HL-60/S4 (cell line): ENCODE data around the gene MPPED2.

ENCODE experiments used
- in situ Hi-C: fragments of 300-500 bp; cut with MboI; formaldehyde crosslinking; loops from 2 replicates; pipeline ENCODE4 v1.14.3; 2022; ENCODE audit warnings: low sequenced_read_pairs

Gene MPPED2

DNA sequence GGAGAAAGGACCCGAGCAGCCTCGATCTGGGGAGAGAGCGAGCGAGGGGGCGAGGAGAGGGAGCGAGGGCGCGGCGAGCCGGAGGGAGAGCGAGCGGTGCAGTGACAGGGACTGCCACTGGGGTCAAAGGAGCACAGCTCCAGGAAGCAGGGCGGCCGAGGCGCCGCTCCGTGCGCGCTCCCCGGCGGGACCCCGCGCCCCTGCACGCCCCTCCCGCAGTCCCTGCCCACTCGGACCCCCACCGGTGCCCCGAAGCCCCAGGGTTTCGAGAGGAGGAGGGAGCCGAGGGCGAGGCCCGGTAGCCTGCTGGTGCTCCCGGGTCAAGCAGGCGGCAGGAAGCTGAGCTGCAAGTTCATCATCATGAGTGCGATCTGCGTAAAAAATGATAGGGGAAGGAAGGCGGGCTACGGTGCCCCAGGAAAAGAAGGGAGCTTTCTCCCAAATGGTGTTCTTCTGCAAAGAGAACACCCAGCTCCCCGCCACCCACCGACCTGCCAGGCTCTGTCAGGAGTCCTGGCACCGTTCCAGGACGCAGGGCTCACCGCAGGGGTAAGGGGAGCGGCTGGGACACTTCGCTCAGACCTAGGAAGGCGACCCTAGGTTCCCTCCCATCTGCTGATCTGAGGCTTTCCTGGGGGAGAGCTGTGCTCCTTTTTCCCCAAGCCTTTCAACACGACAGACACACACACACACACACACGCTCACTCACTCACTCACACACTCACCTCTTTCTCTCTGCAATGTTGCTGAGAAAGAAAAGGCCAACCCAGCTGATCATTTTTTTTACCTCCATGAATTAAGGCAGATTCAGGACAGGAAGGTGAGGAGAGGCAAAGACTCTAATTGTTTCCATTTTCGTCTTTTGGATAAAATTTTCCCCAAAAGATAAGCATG lies at the start of gene MPPED2:
TSS of gene MPPED2 (minus strand) at position 103 of the 894 bp plus-strand sequence. CDS start 5,980 bp downstream, outside the sequence.
- in situ Hi-C loops, result no loop called here

GRCh38 chr11:30635401-30635989 lies 49.3 kb upstream of the MPPED2 start:
- in situ Hi-C loops, result no loop called here

- in situ Hi-C loops, result no loop called here
These were observed 45.0 kb upstream of the MPPED2 start for GRCh38 chr11:30631148-30631547.

- in situ Hi-C loops, result no loop called here
These were observed 33.6 kb upstream of the MPPED2 start for GRCh38 chr11:30619767-30620166.

DNA sequence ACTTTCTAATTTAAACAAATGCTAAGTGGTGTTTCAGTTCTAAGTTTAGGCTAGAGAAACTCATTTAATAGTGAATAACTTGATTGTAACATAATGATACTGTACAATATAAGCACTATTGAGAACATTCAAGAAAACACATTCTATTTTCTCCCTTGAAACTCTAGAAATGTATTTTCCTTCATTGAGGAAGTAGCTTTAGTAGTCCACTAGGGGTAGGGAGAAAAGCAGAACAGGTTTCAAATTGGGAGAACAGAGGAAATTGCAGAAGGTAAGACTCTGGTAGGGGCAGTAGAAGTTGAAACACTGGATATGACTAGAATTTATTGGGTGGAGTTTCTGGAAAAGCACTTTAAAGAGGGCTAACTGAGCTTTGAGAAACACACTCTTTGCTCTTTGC lies 31.6 kb upstream of the MPPED2 start:
- in situ Hi-C loops, result no loop called here

- in situ Hi-C loops, result no loop called here
These were observed 24.5 kb upstream of the MPPED2 start for GRCh38 chr11:30610628-30611027.

- in situ Hi-C loops, result no loop called here
These were observed 22.4 kb upstream of the MPPED2 start for GRCh38 chr11:30608534-30608933.

DNA sequence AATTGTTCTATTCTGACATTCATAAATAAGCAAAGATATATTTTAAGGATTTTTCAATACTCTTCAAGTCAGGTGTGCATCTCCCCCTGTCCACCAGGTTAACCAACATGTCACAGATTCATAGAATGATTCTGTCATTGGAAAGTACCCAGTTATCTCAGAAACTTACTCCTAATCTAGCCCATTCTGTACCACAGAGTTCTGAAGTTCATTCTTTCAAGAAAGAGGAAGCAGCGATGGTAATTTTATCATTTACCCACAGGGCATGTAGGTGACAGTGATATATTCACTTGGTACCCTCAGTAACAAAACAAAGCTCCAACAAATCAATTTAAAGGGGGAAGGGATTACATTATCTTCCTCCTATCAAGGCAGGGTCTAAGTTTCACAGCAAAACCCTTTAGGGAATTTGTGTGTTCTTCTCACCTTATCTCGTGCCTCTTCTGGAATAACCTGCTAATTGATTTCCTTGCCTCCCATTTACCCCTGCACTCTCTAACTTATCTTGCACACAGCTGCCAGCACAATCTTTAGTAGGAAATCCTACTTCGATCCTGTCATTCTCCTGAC lies 19.0 kb upstream of the MPPED2 start:
- in situ Hi-C loops, result no loop called here

DNA sequence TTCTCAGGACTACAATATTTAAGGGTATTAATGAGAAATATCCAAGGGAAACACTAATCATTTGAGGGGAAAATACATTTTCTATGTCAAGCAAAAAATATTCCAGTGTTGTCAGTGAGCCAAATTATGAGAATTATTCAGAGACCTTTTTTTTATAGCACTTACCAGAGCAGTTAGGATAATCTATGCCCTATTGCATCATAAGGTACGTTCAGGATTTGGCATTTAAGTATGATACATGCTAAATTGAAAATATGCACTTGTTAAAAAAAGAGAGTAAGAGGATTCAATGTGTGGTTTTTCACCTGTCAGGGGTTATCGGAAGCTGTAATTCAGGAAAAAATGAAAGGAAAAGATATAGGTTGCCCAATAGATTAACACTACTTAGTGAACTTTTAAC lies 17.2 kb upstream of the MPPED2 start:
- in situ Hi-C loops, result no loop called here

DNA sequence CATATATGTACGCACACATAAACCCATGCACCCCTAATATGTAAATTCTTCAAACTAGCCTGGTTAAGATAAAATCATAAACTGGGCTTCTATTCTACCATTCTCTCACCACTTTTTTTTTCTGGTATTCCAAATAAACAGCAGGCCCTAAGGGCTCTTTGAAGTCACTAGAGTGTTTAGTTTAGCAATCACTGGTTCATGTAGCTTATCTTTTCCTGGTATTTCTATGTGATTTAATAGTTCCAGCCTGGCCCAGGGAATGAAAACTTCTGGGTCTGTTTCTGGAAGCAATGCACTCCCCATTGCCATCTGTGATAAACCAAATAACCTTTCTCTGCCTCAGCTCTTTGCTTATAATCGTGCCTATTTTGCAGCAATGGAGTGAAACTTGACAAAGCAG lies 10.7 kb upstream of the MPPED2 start:
- in situ Hi-C loops, result no loop called here

DNA sequence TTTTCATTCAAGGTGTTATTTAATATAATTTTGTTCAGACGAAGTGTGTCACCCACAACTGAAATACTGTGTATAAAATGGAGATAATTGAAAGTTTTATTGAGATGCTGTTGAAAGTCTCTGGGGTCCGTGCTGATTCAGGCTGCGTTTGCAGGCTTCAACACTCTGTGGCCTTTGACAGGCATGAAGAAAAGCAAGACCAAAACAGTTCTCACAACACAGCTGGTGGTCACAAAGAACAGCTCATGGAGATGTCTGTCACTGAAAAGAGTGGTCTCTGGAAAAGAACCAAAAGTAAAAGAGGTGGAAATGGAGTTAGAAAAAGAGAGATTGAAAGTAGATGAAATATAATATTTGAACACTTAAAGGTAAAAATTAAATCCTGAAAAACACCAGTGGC lies 9.8 kb upstream of the MPPED2 start:
- in situ Hi-C loops, result no loop called here

DNA sequence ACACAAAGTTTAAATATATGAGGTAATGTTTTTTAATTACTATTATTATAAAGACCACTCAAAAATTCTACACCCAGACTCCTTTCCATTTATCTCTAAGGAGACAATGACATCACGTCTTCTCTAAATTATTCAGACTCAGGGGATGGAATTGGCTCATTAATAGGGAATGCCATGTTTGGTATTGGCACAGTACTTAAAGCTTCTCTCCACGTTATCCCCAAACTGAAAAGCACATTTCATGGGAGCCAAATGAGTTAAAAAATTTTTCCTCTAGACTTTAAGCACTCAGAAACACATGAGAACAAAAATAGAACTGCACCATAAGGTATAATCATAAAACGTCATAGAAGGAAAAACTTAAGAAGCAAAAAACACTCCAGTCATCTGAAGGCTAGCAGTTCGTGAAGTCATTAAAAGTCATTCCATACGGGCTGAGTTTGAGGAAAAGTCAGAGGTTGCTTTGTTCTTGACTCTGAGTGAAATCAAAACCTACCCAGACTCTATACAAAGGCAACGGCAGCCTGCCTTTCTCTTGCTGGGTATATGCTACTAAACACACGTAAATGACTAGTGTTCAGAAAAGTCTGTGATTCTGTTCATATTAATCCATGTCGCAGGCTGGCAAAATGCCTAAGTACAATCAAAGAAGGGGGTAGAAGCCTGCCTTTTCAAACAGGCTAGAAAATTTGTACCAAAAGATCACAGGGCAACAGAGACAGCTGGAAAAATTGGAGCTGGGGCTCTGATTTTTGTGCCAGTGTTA lies 8.7 kb upstream of the MPPED2 start:
- in situ Hi-C loops, result no loop called here

DNA sequence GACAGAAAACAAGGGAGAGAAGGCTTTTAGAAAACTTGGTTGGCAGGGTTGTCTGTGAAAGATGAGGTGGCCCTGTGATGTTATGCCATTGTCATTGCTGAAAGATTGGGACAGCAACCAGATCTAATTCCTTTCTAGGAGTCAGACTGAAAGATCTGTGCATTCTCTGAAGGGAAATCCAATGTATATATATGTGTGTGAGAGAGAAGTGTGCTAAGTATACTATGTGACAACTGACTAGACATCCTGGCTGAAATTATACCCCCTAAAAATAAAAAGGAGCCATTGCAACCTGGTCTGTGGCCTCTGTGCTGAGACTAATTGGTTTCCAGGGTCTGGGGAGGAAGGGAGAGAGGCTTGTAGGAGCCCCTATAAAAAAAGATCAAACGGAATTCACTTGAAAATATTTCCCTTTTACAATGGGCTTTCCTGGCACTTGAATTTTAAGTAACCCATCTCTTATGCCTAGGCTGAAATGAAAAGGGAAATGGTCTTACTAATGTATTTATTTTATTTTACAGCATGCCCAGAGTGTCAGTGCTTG lies 1.2 kb upstream of the MPPED2 start:
- in situ Hi-C loops, result no loop called here

GRCh38 chr11:30585892-30586250 lies 282 bp downstream of the MPPED2 start:
- in situ Hi-C loops, result no loop called here

- in situ Hi-C loops, result no loop called here
These were observed 845 bp downstream of the MPPED2 start for GRCh38 chr11:30585125-30585891.

DNA sequence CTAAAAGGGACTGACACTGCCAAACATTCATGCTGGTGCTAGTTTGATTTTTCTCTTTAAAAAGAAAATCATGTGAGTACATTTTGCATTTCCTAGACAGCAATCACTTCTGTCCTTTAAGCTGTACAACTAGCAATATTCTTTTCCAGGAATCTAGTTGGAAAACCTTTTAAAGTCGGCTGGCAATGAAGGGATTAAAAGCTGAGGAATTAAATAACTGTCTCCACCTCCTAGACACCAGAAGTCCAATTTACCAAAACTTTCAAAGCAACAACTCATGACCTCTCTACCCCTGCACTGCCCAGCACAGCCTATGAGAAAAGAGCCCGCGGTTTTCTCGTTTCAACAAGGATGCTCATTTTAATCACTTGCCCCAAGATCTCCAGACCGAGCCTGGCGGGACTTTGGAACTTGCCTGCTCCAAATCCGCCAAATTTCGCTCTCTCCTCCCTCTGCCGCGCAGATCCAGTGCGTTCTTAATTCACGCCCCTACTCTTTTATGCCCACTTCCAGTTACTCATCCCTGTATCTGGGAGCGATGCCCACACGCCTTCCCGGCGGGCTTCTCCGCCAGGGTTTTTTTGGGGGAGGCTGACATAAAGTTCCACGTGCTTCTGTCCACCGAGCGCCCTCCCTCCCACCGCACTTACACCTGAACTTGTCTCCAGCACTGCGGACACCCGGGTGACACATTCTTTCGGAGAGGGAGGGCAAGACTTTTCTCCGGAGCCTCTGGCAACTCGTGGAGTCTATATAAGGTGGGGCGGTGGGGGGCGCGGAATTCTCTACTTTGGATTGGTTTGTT lies 2.5 kb downstream of the MPPED2 start:
- in situ Hi-C loops, result no loop called here

GRCh38 chr11:30582726-30583125 lies 3.4 kb downstream of the MPPED2 start:
- in situ Hi-C loops, result no loop called here

DNA sequence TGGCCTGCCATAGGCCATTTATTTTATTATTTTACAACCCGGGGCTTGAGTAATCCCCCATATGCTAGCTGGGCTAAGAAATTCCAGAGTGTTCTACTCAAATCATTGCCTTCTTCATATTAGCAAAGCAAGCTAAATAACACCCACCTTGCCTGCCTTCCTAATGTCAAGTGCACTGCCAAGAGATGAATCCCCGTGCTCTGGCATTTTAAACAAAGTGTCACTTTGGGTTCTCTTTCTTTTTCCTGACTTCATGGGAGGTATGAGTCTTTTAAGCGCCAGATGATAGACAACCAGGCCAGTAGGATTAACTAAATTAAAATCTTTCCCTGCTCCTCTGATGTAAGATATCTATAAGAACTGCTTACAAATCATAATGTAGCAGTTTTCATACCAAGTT lies 4.5 kb downstream of the MPPED2 start:
- in situ Hi-C loops, result no loop called here

- in situ Hi-C loops, result no loop called here
These were observed 5.6 kb downstream of the MPPED2 start for GRCh38 chr11:30580573-30580972.
